ENCODE results near the gene CXXC4.

- TF ChIP-seq, protein P1, sequence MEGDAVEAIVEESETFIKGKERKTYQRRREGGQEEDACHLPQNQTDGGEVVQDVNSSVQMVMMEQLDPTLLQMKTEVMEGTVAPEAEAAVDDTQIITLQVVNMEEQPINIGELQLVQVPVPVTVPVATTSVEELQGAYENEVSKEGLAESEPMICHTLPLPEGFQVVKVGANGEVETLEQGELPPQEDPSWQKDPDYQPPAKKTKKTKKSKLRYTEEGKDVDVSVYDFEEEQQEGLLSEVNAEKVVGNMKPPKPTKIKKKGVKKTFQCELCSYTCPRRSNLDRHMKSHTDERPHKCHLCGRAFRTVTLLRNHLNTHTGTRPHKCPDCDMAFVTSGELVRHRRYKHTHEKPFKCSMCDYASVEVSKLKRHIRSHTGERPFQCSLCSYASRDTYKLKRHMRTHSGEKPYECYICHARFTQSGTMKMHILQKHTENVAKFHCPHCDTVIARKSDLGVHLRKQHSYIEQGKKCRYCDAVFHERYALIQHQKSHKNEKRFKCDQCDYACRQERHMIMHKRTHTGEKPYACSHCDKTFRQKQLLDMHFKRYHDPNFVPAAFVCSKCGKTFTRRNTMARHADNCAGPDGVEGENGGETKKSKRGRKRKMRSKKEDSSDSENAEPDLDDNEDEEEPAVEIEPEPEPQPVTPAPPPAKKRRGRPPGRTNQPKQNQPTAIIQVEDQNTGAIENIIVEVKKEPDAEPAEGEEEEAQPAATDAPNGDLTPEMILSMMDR (conservative IDR thresholded peaks at IDR 0.05; ENCODE audit: low read length) = no peak
- no peak for TF ChIP-seq EZH2phosphoT487 (IDR thresholded peaks at IDR 0.05; ENCODE audit: borderline replicate concordance, low read depth, low read length)
Measured at GRCh38 chr4:104490096-104490769, 4.5 kb downstream of the CXXC4 start.
